ENCODE data around the gene WIZ. TPM values are rescaled to one million over a fixed set of nuclear protein-coding genes. Genes with fewer than 3 reads are reported as not detected.

The WIZ gene
- total RNA-seq, 1 donor from 2014 or later, result 2.4 TPM

DNA sequence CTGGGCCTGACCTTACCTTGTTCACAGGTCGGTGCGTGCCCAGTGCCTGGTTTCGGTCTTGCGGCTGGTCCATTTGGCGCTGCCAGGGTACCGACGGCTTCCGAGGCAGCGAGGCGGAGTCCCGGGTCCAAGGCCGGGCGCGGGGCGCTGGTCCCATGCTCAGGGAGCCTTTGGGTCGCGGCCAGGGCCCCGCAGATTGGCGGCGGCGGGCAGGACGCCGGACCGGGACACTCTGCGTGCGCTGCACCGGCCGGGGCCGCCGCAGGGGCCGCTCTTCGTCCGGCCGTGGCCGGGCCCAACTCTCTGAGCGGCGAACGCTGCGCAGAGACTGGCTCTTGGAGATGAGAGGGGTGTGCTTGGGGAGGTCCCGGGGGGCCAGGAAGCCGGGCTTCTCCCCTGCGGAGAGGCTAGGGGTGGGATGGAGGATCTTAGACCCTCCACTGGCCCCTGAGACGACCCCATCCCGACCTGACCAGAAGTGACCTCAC lies 3.4 kb upstream of the WIZ start:
- TF ChIP-seq, protein P1, sequence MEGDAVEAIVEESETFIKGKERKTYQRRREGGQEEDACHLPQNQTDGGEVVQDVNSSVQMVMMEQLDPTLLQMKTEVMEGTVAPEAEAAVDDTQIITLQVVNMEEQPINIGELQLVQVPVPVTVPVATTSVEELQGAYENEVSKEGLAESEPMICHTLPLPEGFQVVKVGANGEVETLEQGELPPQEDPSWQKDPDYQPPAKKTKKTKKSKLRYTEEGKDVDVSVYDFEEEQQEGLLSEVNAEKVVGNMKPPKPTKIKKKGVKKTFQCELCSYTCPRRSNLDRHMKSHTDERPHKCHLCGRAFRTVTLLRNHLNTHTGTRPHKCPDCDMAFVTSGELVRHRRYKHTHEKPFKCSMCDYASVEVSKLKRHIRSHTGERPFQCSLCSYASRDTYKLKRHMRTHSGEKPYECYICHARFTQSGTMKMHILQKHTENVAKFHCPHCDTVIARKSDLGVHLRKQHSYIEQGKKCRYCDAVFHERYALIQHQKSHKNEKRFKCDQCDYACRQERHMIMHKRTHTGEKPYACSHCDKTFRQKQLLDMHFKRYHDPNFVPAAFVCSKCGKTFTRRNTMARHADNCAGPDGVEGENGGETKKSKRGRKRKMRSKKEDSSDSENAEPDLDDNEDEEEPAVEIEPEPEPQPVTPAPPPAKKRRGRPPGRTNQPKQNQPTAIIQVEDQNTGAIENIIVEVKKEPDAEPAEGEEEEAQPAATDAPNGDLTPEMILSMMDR (IDR thresholded peaks at IDR 0.05; ENCODE audit: insufficient read depth, low read length, severe bottlenecking), result peak; percentile 40
- Histone ChIP-seq H3K27me3 (ENCODE audit: control insufficient read depth, insufficient read depth, low read length) (peaks cover 14% of the 10 kb centered on the region), H3K36me3 (ENCODE audit: control insufficient read depth, insufficient read depth, low read length) (no peaks in the 10 kb centered on the region), H3K4me3 (ENCODE audit: low read depth, low read length) (peak overlapping the region; percentile 30)
- DNase-seq (ENCODE audit: low read depth) (no peak), FAIRE-seq (no peak)

DNA sequence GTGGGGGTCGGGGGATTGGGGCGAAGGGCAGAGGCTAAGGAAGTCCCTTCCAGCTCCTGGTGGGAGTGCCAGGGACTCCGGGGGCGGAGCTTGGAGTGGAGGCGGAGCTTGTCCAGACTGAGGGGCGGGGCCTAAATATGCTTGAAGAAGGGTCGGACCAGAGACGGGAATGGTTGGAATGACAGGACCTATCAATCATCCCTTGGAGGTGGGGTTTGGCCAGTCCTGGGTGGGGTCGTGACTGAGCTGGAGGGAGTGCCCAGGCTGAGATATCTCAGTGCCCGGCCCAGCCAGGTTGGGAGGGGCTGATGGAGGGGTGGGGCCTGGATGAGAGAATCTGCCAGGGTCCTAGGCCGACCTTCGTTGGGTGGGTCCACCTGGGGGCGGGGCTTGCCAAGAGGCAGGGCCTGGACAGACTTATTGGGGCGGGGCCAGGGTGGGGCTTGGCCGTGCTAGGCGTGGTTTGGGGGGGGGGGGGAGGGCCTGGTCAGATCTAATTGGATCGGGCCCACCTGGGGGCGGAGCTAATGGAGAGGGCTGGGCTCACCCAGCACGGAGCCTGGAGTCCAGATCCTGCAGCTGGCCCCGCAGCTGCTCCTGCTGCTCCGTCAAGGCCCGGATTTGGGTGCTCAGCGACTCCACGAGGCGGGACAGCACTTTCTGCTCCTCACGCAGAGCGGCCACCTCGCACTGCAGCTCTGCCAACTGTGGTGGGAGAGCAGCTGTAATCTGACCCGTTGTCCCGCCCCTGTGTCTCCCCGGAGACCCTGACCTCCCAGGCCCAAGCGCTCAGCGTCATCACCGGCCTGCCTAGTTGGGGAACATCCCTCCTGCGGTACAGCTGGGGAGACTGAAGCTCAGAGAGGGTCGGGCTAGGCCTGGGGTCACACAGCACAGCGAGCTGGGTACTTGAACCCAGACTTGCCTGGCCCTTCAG lies 2.6 kb upstream of the WIZ start:
- peak overlapping the region; percentile 30 for H3K4me3 ChIP-seq (ENCODE audit: low read depth, low read length)
- H3K27me3 ChIP-seq (ENCODE audit: control insufficient read depth, insufficient read depth, low read length), result peaks cover 9% of the 10 kb centered on the region
- FAIRE-seq (no peak), DNase-seq (ENCODE audit: low read depth) (peak; percentile 65)
- TF ChIP-seq, protein P1 (IDR thresholded peaks at IDR 0.05; ENCODE audit: insufficient read depth, low read length, severe bottlenecking), result no peak
- no peaks in the 10 kb centered on the region for H3K36me3 ChIP-seq (ENCODE audit: control insufficient read depth, insufficient read depth, low read length)

DNA sequence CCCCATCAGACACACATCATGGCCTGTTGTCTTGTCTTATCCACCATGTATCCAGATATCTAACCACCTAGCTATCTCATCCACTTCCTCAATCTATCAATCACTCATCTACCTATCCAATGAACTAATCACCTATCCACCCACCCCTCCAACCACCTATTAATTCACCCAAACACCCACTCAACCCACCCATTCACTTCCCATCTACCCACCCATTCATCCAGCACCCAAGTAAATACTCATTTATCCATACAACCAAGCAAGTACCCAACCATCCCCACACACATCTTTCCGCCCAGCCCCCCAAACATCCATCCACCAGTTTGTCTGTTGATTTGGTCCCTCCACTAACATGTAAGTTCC lies 753 bp upstream of the WIZ start:
- FAIRE-seq, result no peak

DNA sequence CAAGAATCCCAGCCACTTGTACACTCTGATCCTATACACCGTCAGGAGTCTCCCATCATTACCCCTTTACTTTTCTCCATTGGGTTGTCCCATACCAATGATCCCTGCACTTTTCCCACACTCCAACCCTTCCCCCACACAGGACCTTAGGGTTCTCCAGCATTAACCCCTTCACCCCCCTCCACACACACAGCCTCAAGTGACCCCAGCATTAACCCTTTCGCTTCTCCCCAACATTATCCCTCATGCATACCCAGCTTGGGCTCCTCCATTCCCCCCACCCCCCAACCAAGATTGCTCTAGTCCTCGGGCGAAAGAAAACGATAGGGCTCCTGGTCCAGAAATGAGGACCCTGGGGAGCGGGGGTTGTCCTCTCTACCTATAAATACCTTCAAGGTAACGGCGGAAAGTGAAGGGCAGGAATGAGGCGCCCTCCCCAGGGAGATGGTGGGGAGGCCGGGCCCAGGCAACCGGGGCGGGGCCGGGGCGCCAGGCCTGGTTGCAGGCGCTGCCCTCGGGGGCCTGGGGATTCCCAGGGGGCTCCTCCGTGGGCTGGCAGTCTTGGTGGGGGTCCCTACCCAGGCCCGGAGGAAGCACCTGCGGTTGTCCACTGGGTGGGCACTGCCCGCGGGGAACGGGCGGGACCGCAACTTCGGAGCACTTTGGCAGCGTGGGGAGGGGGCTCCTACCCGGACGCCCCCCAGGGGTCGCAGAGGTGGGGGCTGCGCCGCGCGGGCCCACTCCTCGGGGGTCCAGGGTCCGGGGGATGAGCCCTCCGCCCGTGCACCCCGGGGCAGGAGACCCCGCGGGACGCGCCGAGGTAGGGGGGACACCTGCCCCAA lies 757 bp downstream of the WIZ start:
- TF ChIP-seq, protein P1 (IDR thresholded peaks at IDR 0.05; ENCODE audit: insufficient read depth, low read length, severe bottlenecking), result no peak
- H3K36me3 ChIP-seq (ENCODE audit: control insufficient read depth, insufficient read depth, low read length), result no peaks in the 10 kb centered on the region
- no peaks in the 10 kb centered on the region for H3K27me3 ChIP-seq (ENCODE audit: control insufficient read depth, insufficient read depth, low read length)
- no peak for DNase-seq (ENCODE audit: low read depth)
- FAIRE-seq, result peak; percentile 75
- peak overlapping the region; percentile 43 for H3K4me3 ChIP-seq (ENCODE audit: low read depth, low read length)

More for the DNA sequence above, 753 bp upstream of the WIZ start:
- Histone ChIP-seq H3K36me3 (ENCODE audit: control insufficient read depth, insufficient read depth, low read length) (no peaks in the 10 kb centered on the region), H3K27me3 (ENCODE audit: control insufficient read depth, insufficient read depth, low read length) (peaks cover 3% of the 10 kb centered on the region), H3K4me3 (ENCODE audit: low read depth, low read length) (no peak overlapping the region)
- DNase-seq (ENCODE audit: low read depth), result no peak
- TF ChIP-seq, protein P1 (IDR thresholded peaks at IDR 0.05; ENCODE audit: insufficient read depth, low read length, severe bottlenecking), result no peak

DNA sequence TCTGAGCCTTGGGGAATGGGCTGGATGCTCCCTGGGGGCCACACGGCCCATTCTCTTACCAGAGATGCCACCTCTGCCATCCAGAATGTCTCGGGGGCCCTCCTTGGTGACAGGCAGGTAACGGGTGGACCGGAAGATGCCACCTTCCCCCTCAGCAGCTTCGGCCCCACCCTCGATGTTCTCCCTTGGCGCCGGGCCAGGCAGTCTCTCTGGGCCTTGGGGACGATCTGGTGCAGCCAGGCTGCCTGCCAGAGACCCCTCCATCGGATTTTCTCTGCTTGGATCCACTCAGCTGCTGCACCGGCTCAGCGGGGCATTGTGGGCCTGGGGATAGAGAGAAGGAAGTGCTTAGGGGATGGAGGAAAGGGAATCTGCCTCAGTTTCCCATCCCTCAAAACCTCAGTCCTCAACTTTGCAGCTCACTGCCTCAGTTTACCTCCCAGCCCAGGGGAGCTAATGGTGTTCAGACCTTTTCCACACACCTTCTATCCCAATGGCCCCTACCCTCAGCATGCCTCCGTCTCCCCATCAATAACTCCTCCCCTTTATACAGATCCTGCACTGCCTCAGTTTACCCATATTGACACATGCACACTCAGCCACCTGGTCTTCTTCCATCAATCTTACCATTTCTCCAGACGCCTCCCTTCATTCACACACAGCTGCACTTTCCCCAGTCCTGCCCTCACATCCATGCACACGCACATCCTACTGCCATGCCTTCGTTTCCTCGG lies 1.5 kb downstream of the WIZ start:
- TF ChIP-seq, protein P1 (IDR thresholded peaks at IDR 0.05; ENCODE audit: insufficient read depth, low read length, severe bottlenecking), result no peak
- no peaks in the 10 kb centered on the region for H3K27me3 ChIP-seq (ENCODE audit: control insufficient read depth, insufficient read depth, low read length)
- DNase-seq (ENCODE audit: low read depth), result no peak
- FAIRE-seq, result no peak
- H3K4me3 ChIP-seq (ENCODE audit: low read depth, low read length), result no peak overlapping the region
- H3K36me3 ChIP-seq (ENCODE audit: control insufficient read depth, insufficient read depth, low read length), result no peaks in the 10 kb centered on the region

All from bronchial epithelial cell (primary cell).